Hepatocyte (in vitro differentiated cells): ENCODE results near the gene ADGRB3. TPM values are rescaled to one million over a fixed set of nuclear protein-coding genes. Genes with fewer than 3 reads are reported as not detected.

Source experiments
- DNase-seq: peaks from one replicate; pipeline ENCODE4 v3.0.0-alpha.2; 2016; ENCODE audit warnings: low spot score
- H2AFZ ChIP-seq: fragments of 200-600 bp; sonication (generic); 2 replicates; pipeline ENCODE4 v1.6.0; 2016; ENCODE audit warnings: antibody characterized with exemption, mild to moderate bottlenecking
- H3K27ac ChIP-seq: fragments of 200-600 bp; sonication (generic); 2 replicates; pipeline ENCODE4 v1.5.1; 2016; ENCODE audit warnings: mild to moderate bottlenecking
- H3K27me3 ChIP-seq: fragments of 200-600 bp; sonication (generic); 2 replicates; pipeline ENCODE4 v1.6.1; 2016
- H3K36me3 ChIP-seq: fragments of 200-600 bp; sonication (generic); replicated peaks from 2 replicates; pipeline ENCODE4 v1.5.1; 2016; ENCODE audit warnings: low read depth; ENCODE audit not compliant: insufficient read depth
- H3K4me1 ChIP-seq: fragments of 200-600 bp; sonication (generic); 2 replicates; pipeline ENCODE4 v1.5.1; 2016; ENCODE audit warnings: mild to moderate bottlenecking, moderate library complexity; ENCODE audit not compliant: insufficient read depth
- H3K4me2 ChIP-seq: fragments of 200-600 bp; sonication (generic); 2 replicates; pipeline ENCODE4 v1.6.0; 2016
- H3K4me3 ChIP-seq: fragments of 200-600 bp; sonication (generic); 2 replicates; pipeline ENCODE4 v1.5.1; 2016; ENCODE audit warnings: mild to moderate bottlenecking
- H3K79me2 ChIP-seq: fragments of 200-600 bp; sonication (generic); 2 replicates; pipeline ENCODE4 v1.6.0; 2017; ENCODE audit warnings: mild to moderate bottlenecking
- H3K9me2 ChIP-seq: fragments of 200-600 bp; sonication (generic); replicated peaks from 2 replicates; pipeline ENCODE4 v1.6.0; 2017; ENCODE audit warnings: mild to moderate bottlenecking; ENCODE audit not compliant: insufficient read depth
- H3K9me3 ChIP-seq: fragments of 200-600 bp; sonication (generic); 2 replicates; pipeline ENCODE4 v1.5.1; 2016; ENCODE audit warnings: low read depth, mild to moderate bottlenecking
- H4K20me1 ChIP-seq: fragments of 200-600 bp; sonication (generic); 2 replicates; pipeline ENCODE4 v1.6.0; 2016; ENCODE audit warnings: mild to moderate bottlenecking; ENCODE audit not compliant: insufficient read depth, poor library complexity, severe bottlenecking
- EZH2 ChIP-seq: fragments of 200-600 bp; sonication (generic); IDR thresholded peaks from 2 replicates; pipeline ENCODE4 v1.6.1; 2016; ENCODE audit warnings: antibody characterized with exemption, mild to moderate bottlenecking, borderline replicate concordance
- EZH2phosphoT487 ChIP-seq: fragments of 200-600 bp; sonication (generic); IDR thresholded peaks from one replicate; pipeline ENCODE4 v1.6.1; 2018; ENCODE audit warnings: antibody characterized with exemption, mild to moderate bottlenecking, low read depth, moderate library complexity; ENCODE audit not compliant: unreplicated experiment, severe bottlenecking
- WGBS: methylation state at CpG from one replicate; pipeline ENCODE4 v1.1.6; 2016; ENCODE audit warnings: low lambda C conversion rate; ENCODE audit errors: missing lambda C conversion rate; 5-methylcytosine and 5-hydroxymethylcytosine counted together
- polyA plus RNA-seq: library from polyadenylated mRNA; unstranded; fragments of >200 nt; fragmentation: Nextera tagmentation; extraction: Ambion mirVana; gene quantifications from 2 replicates; pipeline ENCODE4 v1.2.1, GENCODE V29; 2016
- total RNA-seq: library from RNA; depleted of rRNA; stranded (reverse); fragments of >200 nt; gene quantifications from 2 replicates; pipeline ENCODE4 v1.2.3, GENCODE V29; 2014
- TF ChIP-seq, protein P1 (sequence below): fragments of 200-600 bp; sonication (generic); IDR thresholded peaks from 2 replicates; pipeline ENCODE4 v1.5.1; 2016; ENCODE audit warnings: antibody characterized with exemption, mild to moderate bottlenecking; ENCODE audit not compliant: poor library complexity

ADGRB3 gene
- total and polyA plus RNA-seq, 2 experiments from 2014 or later: 0.17 to 2.2 TPM

DNA sequence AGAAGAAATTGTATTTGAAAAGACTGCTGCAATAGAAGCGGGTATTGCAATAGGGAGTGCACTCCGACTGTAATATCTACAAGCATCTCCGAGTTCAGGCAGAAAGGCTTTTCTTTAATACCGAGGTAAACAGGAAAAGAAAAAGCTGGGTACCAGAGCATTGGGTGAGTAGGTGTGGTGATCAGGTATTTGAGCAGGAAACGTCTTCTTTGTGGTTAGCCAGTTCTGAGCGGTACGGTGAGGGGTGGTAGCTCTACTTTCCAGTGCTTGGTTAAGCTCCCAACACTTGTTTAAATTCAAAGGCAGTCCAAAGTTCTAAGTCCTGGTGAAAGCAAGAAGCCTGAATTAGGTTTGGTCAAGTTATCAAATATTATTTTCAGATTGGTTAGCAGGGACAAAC is 757.7 kb downstream of the ADGRB3 start:
- Histone ChIP-seq H3K4me1 (no peaks in the 10 kb centered on the region), H3K4me2 (no peak overlapping the region), H3K79me2 (no peaks in the 10 kb centered on the region), H3K27me3 (no peaks in the 10 kb centered on the region), H3K4me3 (no peak overlapping the region), H2AFZ (no peak overlapping the region), H4K20me1 (no peaks in the 10 kb centered on the region), H3K9me3 (no peaks in the 10 kb centered on the region), H3K27ac (no peak overlapping the region), H3K9me2 (no peaks in the 10 kb centered on the region), H3K36me3 (no peaks in the 10 kb centered on the region)
- TF ChIP-seq EZH2phosphoT487: no peak
- TF ChIP-seq, protein P1, sequence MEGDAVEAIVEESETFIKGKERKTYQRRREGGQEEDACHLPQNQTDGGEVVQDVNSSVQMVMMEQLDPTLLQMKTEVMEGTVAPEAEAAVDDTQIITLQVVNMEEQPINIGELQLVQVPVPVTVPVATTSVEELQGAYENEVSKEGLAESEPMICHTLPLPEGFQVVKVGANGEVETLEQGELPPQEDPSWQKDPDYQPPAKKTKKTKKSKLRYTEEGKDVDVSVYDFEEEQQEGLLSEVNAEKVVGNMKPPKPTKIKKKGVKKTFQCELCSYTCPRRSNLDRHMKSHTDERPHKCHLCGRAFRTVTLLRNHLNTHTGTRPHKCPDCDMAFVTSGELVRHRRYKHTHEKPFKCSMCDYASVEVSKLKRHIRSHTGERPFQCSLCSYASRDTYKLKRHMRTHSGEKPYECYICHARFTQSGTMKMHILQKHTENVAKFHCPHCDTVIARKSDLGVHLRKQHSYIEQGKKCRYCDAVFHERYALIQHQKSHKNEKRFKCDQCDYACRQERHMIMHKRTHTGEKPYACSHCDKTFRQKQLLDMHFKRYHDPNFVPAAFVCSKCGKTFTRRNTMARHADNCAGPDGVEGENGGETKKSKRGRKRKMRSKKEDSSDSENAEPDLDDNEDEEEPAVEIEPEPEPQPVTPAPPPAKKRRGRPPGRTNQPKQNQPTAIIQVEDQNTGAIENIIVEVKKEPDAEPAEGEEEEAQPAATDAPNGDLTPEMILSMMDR: no peak
- TF ChIP-seq EZH2: no peak
- DNase-seq: no peak
- 80% methylated on average over 7 of the region's 7 CpGs for WGBS

DNA sequence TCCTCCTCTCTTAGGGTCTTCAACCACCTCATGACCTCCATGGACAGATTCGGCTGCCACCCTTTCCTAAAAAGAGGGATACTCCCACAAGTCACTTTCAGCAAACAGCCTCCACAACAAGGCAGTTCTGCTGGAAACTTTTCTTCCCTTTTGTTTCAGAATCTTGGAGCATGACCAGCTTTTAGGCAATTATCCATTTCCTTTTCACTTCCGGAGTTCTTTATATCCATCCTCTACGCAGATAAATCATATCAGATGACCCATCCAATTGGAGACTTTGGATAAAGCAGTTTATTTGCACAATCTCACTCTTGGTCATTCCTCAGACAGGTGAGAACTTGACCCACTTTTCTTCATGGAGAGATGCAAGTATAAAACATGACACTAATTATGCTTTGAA is 763.2 kb downstream of the ADGRB3 start:
- Histone ChIP-seq H2AFZ (no peak overlapping the region), H3K4me2 (no peak overlapping the region), H3K4me3 (no peak overlapping the region), H4K20me1 (no peaks in the 10 kb centered on the region), H3K36me3 (no peaks in the 10 kb centered on the region), H3K27ac (no peak overlapping the region), H3K9me3 (no peaks in the 10 kb centered on the region), H3K4me1 (no peaks in the 10 kb centered on the region), H3K79me2 (no peaks in the 10 kb centered on the region), H3K27me3 (no peaks in the 10 kb centered on the region), H3K9me2 (no peaks in the 10 kb centered on the region)
- no peak for DNase-seq
- TF ChIP-seq EZH2 (no peak), EZH2phosphoT487 (no peak)
- TF ChIP-seq, protein P1: no peak
- WGBS: 56% methylated on average over 3 of the region's 3 CpGs

DNA sequence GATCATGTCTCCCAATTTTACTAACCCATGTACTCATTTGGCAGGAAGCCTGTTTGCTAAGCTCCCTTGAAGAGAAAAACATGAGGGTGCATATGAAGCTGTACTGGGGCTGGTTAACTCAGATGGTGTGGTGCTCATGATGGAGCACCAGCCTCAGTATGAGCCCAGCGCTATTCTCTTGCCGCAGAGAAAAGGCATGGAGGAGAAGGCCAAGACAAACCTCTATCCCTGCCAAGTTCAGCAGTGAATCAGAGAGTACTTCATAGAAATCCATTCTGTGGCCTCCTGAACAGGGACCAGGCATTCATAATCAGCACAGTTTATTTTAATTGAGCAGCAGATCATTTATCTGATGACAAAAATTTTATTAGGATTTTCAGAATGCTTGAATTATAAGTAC is 763.6 kb downstream of the ADGRB3 start:
- Histone ChIP-seq H3K79me2 (no peaks in the 10 kb centered on the region), H3K27me3 (no peaks in the 10 kb centered on the region), H3K27ac (no peak overlapping the region), H3K4me3 (no peak overlapping the region), H4K20me1 (no peaks in the 10 kb centered on the region), H3K4me2 (no peak overlapping the region), H2AFZ (no peak overlapping the region), H3K36me3 (no peaks in the 10 kb centered on the region), H3K9me3 (no peaks in the 10 kb centered on the region), H3K4me1 (no peaks in the 10 kb centered on the region), H3K9me2 (no peaks in the 10 kb centered on the region)
- WGBS: 98% methylated on average over 2 of the region's 2 CpGs
- DNase-seq: no peak
- no peak for TF ChIP-seq EZH2
- TF ChIP-seq, protein P1: no peak

DNA sequence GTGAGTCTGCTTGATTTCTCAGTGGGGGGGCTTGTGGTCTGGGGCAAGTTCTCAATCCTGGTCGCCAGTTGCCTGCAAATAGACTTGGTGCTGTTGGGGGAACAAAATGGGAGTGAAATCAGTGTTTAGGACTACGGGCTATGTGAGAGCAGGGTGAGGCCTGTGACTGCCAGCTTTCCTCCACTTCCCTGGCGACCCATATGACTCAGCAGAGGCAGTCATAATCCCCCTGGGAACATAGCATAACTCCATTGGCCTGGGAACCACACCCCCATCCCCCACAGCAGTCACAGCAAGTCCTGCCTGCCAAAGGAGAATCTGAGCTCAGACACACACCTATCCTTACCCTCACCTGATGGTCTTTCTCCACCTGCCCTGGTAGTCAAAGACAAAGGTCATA is 773.8 kb downstream of the ADGRB3 start:
- TF ChIP-seq, protein P1: no peak
- TF ChIP-seq EZH2 (no peak), EZH2phosphoT487 (no peak)
- Histone ChIP-seq H3K27ac (no peak overlapping the region), H3K27me3 (no peaks in the 10 kb centered on the region), H2AFZ (no peak overlapping the region), H3K79me2 (no peaks in the 10 kb centered on the region), H4K20me1 (no peaks in the 10 kb centered on the region), H3K9me3 (no peaks in the 10 kb centered on the region), H3K4me3 (no peak overlapping the region), H3K9me2 (no peaks in the 10 kb centered on the region), H3K4me2 (no peak overlapping the region), H3K36me3 (no peaks in the 10 kb centered on the region), H3K4me1 (no peaks in the 10 kb centered on the region)
- WGBS: 44% methylated on average over 3 of the region's 3 CpGs
- DNase-seq: no peak
